GM10266 (cell line): ENCODE data around the gene ARAP2.

Source experiments
- DNase-seq: peaks from one replicate; pipeline ENCODE4 v3.0.0; 2012; ENCODE audit errors: extremely low spot score
- CTCF ChIP-seq: IDR thresholded peaks from 2 replicates; pipeline ENCODE4 v1.5.1; 2012; ENCODE audit warnings: mild to moderate bottlenecking, low read depth; ENCODE audit not compliant: control insufficient read depth, insufficient read depth; ENCODE audit errors: missing control alignments

Gene ARAP2

DNA sequence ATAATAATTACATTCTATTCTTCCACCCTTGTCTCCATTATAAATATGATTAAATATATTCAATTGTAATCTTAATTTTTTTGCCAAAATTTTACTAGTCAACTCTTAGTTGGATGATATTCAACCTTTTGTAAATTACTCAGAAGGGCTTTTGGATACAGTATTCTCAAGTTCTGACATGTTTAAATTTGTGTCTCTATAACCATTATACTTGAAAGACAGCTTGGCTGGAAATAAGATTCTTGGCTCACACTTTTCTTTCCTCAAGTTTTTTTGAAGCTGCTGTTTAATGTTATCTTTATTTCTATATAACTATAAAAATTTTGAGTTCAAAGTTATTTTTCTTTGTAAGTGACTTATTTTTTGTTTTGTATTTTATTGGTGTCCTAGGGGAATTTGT lies 214.4 kb downstream of the ARAP2 start:
- no peak for DNase-seq
- no peak for TF ChIP-seq CTCF

GRCh38 chr4:36027203-36027602 lies 217.1 kb downstream of the ARAP2 start:
- no peak for TF ChIP-seq CTCF
- no peak for DNase-seq

- DNase-seq: no peak
- TF ChIP-seq CTCF: no peak
These were observed 217.9 kb downstream of the ARAP2 start for GRCh38 chr4:36026348-36026880.

DNA sequence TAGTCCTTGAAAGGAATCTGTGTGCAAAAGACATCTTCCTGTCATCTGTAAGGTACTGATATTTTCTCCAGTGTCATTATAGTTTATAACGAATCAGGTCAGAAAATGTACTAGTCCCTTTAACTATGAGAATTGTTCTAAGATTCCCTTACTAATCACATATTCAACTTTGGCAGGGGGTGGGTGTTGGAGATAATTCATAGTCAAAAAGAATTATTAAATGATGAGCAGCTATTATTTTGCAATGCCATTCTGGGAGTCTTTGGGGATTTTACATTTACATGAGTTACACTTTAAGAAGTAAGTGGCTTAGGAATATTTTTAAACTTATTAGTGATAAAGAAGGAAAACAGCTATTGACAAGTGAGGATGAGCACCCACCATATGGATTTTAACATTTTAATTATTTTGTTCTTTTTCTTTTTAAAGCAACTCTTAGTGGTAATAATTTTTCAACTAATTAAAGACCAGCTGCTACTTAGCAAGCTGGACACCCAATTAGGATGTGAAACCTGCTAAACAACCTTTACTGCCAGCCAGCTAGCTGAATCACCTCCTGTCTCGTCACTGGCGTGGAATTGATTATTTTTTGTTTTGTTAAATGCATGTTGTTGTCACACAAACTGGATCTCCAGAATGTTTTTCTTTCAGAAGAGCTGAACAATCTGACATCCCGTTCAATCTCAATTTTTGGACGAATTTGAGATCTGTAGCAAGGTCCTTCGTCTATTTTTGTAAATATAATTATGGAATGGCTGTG lies 219.2 kb downstream of the ARAP2 start:
- TF ChIP-seq CTCF: no peak
- no peak for DNase-seq

GRCh38 chr4:36020351-36020750 lies 224.0 kb downstream of the ARAP2 start:
- no peak for DNase-seq
- no peak for TF ChIP-seq CTCF
